Activated CD8-positive, alpha-beta memory T cell treated with anti-CD3 and anti-CD28 coated beads for 1 hour (primary cell): ENCODE results near the gene GRAMD2B.

Experiments used
- DNase-seq, 2 donors: peaks; one replicate each; pipeline ENCODE4 v3.0.0-alpha.2; 2020; ENCODE audit warnings: low read depth in 1 of 2; ENCODE audit errors: extremely low read depth in 1 of 2

The GRAMD2B gene

GRCh38 chr5:126471875-126472537 is 48.8 kb downstream of the GRAMD2B start:
- DNase-seq, result no peak

- no peak for DNase-seq
Measured at GRCh38 chr5:126472538-126472889, 49.3 kb downstream of the GRAMD2B start.

- no peak for DNase-seq
Measured at GRCh38 chr5:126477294-126478117, 54.3 kb downstream of the GRAMD2B start.

DNA sequence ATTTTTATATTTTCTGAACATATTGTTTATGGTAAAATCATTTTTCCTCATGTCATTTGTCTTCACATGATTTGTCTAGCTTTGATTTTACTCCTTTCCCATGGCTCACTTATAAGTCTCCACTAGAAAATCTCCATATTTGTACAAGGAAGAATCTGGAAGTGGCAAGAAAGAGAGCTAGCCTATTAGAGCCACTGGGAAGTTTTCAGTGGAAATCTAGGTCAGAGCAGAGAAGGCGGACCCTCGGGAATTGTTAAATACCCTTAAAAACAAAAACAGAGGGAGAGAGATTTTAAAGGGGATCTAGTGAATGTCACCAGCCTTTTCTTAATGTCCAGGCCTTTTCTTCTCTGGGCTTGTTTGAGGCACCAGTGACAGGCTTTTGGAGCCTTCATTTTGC is 56.6 kb downstream of the GRAMD2B start:
- DNase-seq, result no peak

DNA sequence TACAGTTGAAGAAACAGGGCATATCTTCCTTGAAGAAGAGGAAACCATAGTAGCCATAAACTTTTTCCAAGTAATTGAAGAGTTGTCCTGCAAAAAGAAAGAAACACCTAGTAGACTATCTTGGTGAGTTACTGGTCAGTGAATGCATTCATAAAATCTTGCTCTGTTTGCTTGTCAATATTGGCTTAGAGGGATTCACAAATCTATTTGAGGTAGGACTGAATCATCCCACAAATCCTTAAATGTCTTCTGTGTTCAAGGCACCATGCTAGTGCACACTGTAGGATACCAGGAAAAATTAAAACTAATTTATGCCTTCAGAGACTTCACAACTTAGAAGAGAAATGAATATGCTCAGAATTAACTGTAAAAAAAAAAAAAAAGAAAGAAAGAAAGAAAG is 57.6 kb downstream of the GRAMD2B start:
- no peak for DNase-seq

GRCh38 chr5:126481243-126481642 is 58.0 kb downstream of the GRAMD2B start:
- no peak for DNase-seq

GRCh38 chr5:126482591-126482990 is 59.4 kb downstream of the GRAMD2B start:
- DNase-seq, result no peak

- no peak for DNase-seq
Measured at GRCh38 chr5:126483156-126483555, 59.9 kb downstream of the GRAMD2B start.

DNA sequence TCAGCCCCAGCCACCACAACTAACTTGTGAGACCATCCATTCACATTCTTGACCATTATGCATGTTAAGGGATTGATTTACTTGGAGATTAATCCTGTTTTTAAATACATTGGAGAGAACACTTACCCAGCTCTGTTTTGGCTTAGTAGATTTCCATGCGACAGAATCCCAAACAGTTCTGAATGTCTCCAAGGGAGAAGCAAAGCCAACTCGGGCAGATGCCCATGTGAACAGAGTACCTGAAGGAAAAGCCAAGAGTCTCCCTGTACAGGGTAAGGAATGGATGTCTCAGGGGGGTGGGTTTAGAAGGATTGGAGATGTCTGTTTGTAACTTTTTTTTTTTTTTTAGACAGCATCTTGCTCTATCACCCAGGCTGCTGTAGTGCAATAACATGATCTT is 61.0 kb downstream of the GRAMD2B start:
- DNase-seq, result no peak

DNA sequence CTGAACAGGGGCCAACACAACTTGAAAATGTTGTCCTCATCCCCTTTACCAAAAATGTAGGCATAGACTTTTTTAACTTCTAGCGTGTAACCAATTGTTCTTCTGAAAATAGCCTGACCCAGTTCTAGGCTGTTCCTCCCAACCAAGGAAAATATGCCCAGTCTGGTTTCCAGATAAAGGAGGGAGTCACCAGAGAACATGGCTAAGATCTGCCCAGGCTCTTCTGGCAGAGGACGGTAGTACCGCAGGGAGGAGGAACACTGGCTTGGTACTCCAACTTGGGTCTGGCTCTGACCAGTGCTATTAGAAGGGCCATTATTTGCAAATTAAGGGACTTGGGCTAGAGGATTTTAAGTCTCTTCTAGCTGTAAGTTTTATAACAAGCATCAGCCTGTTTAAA is 63.1 kb downstream of the GRAMD2B start:
- no peak for DNase-seq

- DNase-seq, result no peak
Measured at GRCh38 chr5:126487596-126487995, 64.4 kb downstream of the GRAMD2B start.

DNA sequence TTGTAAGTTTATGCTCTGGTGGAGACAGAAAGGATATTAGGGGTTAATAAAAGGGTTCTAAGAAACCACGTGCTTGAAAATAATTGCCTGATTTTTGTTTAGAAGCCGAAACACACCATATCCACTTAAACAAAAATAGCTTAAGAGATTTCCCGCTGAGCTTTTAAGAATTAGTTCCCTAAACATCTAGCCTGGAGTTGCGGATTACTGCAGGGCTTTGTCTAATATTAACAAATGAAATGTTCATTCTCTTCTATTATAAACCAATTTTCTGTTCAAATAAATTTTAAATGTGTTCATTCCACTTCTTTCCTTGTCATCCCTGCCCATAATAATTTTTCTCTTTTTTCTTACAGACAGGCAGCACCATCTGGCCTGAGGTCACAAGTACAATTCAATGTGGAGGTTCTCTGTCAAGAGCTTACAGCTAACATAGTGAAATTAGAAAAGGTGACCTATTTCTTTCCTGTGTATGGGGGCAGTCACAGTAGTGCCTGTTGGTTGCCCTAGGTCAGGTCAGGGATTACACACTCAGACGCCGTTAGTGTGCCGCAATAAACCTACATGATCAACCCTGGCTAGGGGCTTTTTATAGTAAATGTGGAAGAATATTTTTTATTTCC is 65.3 kb downstream of the GRAMD2B start:
- DNase-seq, result no peak

DNA sequence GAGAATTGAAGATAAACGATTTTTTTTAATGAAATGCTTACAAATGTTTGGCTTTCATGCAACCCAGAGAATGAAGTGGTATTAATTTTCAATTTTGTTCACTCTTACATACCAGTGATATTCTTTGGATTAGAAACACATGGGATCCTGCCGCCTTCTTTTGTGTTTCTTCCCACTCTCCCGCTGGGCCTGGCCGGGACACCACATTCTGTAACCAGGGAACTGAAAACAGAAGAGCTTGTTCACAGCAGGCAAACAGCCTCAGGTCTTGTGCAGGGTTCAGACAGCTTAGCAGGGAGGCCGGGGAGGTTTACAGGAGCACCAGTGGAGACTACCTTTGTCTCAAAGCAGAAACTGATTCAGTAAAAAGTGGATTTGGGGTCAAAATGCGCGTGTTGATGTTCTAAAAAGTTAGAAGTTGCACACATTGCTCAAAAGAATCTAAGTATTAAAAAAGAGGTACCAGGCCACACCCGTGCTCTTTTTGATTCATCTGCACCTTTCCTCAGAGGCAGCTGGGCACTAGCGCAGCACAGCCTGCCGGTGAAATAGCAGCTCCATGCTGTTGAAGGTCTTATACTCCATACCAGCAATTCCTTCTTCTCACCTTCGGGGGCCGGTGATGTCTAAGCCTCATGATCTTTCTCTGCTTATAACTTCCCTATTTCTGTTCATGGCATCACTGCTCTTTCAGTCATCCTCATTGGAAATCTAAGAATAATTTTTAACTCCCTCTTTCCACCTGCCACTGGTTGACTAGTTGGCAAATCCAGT is 67.1 kb downstream of the GRAMD2B start:
- no peak for DNase-seq

DNA sequence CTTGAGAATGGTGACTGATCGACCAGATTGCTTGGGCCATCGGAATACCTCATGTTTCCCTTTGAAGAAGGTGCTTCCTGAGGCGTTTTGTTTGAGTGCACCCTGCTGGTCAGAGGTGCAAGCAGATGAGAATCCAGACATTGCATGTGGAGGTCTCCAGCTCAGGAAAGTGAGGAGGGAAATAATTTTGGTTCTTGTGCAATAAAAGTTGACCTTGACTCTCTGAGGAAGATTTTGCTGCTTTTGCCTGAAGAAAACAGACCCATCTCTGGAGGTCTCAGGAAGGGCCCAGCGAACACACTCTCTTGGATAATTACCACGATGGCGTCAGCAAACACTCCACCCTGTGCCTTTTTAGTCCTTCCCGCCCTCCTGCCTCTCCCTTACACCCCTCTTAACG is 69.7 kb downstream of the GRAMD2B start:
- no peak for DNase-seq

DNA sequence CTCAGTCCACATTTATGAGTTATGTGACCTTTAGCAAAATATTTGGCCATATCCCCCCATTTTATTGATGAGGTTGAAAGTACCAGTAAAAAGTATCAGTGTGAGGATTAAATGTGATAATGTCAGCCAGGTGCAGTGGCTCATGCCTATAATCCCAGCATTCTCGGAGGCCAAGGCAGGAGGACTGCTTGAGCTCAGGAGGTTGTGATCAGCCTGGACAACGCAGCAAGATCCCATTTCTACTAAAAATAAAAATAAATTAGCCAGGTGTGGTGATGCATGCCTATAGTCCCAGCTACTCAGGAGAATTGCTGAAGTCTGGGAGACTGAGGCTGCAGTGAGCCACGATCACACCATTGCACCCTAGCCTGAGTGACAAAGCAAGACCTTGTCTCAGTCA is 71.2 kb downstream of the GRAMD2B start:
- no peak for DNase-seq

- no peak for DNase-seq
Measured at GRCh38 chr5:126497506-126497905, 74.3 kb downstream of the GRAMD2B start.

DNA sequence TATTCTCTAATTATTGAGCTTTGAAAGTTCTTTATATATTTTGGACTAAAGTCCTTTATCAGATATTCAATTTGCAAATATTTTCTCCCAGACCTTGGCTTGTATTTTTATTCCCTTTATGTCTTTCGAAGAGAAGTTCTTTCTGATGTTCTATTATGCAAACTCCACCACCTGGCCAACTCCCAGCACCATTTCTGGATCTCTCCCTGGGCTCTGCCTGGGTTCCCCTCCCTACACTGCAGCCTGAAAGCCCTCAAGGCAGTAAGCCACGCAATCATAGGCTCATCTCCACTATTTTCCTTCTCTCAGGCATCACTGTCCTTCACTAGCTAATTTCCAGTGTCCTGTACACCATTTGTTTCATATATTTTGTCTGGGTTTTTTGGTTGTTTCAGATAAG is 76.1 kb downstream of the GRAMD2B start:
- no peak for DNase-seq

DNA sequence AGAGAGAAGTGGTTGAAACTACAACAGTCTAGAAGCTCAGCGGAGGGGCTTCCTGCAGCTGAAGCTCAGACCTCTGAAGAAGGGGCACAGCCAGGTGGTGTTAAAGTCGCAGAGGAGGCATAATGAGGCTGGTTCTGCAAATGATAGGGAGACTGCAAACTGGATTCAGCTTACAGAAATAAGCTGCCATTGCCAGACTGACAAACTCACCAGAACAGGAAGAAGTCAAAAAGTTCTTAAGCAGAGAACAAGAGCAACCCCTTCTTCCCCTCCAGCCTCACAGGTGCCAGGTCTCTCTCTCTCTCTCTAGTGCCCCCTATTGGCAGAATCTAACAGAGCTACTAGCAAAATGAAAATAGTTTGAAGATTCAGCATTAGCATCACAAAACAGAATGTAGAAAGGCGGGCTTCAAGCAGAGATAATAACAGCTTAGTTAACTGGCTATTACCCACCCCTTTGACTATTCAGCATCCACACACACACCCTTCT is 76.7 kb downstream of the GRAMD2B start:
- no peak for DNase-seq

DNA sequence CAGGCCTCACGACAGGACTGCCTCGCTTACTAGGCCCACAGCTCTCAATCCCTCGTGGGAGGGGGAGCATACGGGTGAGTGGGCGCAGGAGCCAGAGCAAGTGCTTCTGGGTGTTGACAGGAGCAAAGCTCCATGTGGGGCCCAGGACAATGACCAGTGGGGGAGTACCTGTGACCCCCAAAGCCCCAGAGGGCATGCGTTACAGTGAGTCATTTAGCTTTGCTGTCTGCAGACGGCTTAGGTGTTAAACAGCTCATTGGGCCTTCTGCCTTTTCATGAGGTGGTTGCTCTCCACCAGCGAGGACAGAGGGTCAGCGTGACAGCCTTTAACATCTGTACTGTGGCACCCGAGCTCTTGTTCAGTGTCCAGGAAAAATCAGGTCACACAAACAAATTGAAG is 78.2 kb downstream of the GRAMD2B start:
- DNase-seq, result no peak

- DNase-seq, result no peak
Measured at GRCh38 chr5:126503602-126504104, 80.4 kb downstream of the GRAMD2B start.

DNA sequence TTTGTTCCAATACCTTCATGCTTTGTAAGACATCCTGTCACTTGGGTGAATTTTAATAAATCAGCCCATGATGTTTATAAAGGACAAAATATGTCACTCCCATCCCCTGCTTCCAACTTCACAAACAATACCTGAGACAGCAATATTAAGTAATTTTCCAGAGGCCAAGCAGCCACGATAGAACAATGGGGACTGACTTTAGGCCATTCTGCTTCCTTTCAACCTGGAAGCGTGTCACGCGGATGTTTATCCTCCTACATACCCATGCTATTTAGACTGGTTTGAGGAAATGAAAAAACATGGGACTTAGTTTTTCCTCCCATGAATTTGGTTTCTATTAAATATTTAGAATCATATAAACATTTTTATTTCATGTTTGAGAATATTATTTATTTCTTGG is 82.9 kb downstream of the GRAMD2B start:
- no peak for DNase-seq
